GM23338 (cell line): ENCODE measurements around the gene APOA1. TPM values are rescaled to one million over a fixed set of nuclear protein-coding genes. Genes with fewer than 3 reads are reported as not detected.

Experiments used
- ATAC-seq: fragments of 200-7000 bp; cut with Tn5 transposase; 3 replicates; pipeline ENCODE4 v1.9.1; 2020
- DNase-seq: peaks from one replicate; pipeline ENCODE4 v3.0.0-alpha.2; 2015; ENCODE audit warnings: low spot score
- H2AFZ ChIP-seq: fragments of 200-600 bp; sonication (generic); 2 replicates; pipeline ENCODE4 v1.8.0; 2016; ENCODE audit warnings: antibody characterized with exemption, mild to moderate bottlenecking, moderate library complexity
- H3F3A ChIP-seq: fragments of 200-600 bp; sonication (generic); replicated peaks from 2 replicates; pipeline ENCODE4 v1.8.0; 2017; ENCODE audit warnings: antibody characterized with exemption, mixed run types, low read depth
- H3K27ac ChIP-seq: fragments of 200-600 bp; sonication (generic); 2 replicates; pipeline ENCODE4 v1.6.1; 2016; ENCODE audit warnings: low read depth
- H3K27me3 ChIP-seq: fragments of 200-600 bp; sonication (generic); 2 replicates; pipeline ENCODE4 v1.8.0; 2016; ENCODE audit warnings: mild to moderate bottlenecking, mixed run types, moderate library complexity; ENCODE audit not compliant: insufficient read depth
- H3K36me3 ChIP-seq: fragments of 200-600 bp; sonication (generic); 2 replicates; pipeline ENCODE4 v1.8.0; 2016; ENCODE audit warnings: mild to moderate bottlenecking; ENCODE audit not compliant: insufficient read depth
- H3K4me1 ChIP-seq: fragments of 200-600 bp; sonication (generic); 2 replicates; pipeline ENCODE4 v1.8.0; 2016; ENCODE audit warnings: mild to moderate bottlenecking, moderate library complexity; ENCODE audit not compliant: insufficient read depth
- H3K4me2 ChIP-seq: fragments of 200-600 bp; sonication (generic); 2 replicates; pipeline ENCODE4 v1.7.1; 2017; ENCODE audit warnings: mixed run types
- H3K4me3 ChIP-seq: fragments of 200-600 bp; sonication (generic); 2 replicates; pipeline ENCODE4 v1.6.1; 2016; ENCODE audit warnings: mixed run types
- H3K79me2 ChIP-seq: fragments of 200-600 bp; sonication (generic); replicated peaks from 2 replicates; pipeline ENCODE4 v1.8.0; 2017; ENCODE audit warnings: mild to moderate bottlenecking; ENCODE audit not compliant: insufficient read depth
- H3K9me2 ChIP-seq: fragments of 200-600 bp; sonication (generic); 2 replicates; pipeline ENCODE4 v1.8.0; 2017; ENCODE audit not compliant: insufficient read depth
- H4K20me1 ChIP-seq: fragments of 200-600 bp; sonication (generic); replicated peaks from 2 replicates; pipeline ENCODE4 v1.8.0; 2017; ENCODE audit warnings: mild to moderate bottlenecking; ENCODE audit not compliant: insufficient read depth
- H3K27ac Mint-ChIP-seq: 2 replicates; pipeline ENCODE4 v1.8.0; 2020; ENCODE audit warnings: inconsistent platforms, mild to moderate bottlenecking, moderate library complexity, mixed read lengths
- H3K27me3 Mint-ChIP-seq: 3 replicates; pipeline ENCODE4 v1.8.0; 2022; ENCODE audit warnings: low read depth, mild to moderate bottlenecking, moderate library complexity, mixed read lengths, inconsistent platforms; ENCODE audit not compliant: insufficient read depth, poor library complexity
- H3K36me3 Mint-ChIP-seq: 3 replicates; pipeline ENCODE4 v1.8.0; 2021; ENCODE audit warnings: low read depth, mild to moderate bottlenecking, inconsistent platforms, moderate library complexity, mixed read lengths
- H3K4me1 Mint-ChIP-seq: 3 replicates; pipeline ENCODE4 v1.8.0; 2020; ENCODE audit warnings: mild to moderate bottlenecking, inconsistent platforms, mixed read lengths
- H3K4me3 Mint-ChIP-seq: 3 replicates; pipeline ENCODE4 v1.8.0; 2021; ENCODE audit warnings: moderate library complexity, mild to moderate bottlenecking, inconsistent platforms, mixed read lengths
- H3K9me3 Mint-ChIP-seq: 3 replicates; pipeline ENCODE4 v1.8.0; 2020; ENCODE audit warnings: moderate library complexity, mild to moderate bottlenecking, inconsistent platforms, mixed read lengths
- CREB1 ChIP-seq: fragments of 250-450 bp; sonication (Bioruptor Pico); IDR thresholded peaks from 2 replicates; pipeline ENCODE4 v1.5.0; 2020; ENCODE audit warnings: low read depth, mild to moderate bottlenecking, moderate library complexity
- ETS1 ChIP-seq: IDR thresholded peaks from 2 replicates; pipeline ENCODE4 v1.6.1; 2016; ENCODE audit warnings: antibody characterized with exemption
- EZH2 ChIP-seq: fragments of 200-600 bp; sonication (generic); IDR thresholded peaks from one replicate; pipeline ENCODE4 v1.8.0; 2017; ENCODE audit warnings: antibody characterized with exemption, mild to moderate bottlenecking, low read depth; ENCODE audit not compliant: unreplicated experiment
- EZH2phosphoT487 ChIP-seq: fragments of 200-600 bp; sonication (generic); IDR thresholded peaks from one replicate; pipeline ENCODE4 v1.8.1; 2018; ENCODE audit warnings: antibody characterized with exemption; ENCODE audit not compliant: unreplicated experiment
- JUNB ChIP-seq: IDR thresholded peaks from one replicate; pipeline ENCODE4 v1.6.1; 2016; ENCODE audit warnings: antibody characterized with exemption; ENCODE audit not compliant: unreplicated experiment
- NANOG ChIP-seq: IDR thresholded peaks from 2 replicates; pipeline ENCODE4 v1.6.1; 2016; ENCODE audit warnings: antibody characterized with exemption, borderline replicate concordance
- POLR2AphosphoS5 ChIP-seq: IDR thresholded peaks from 2 replicates; pipeline ENCODE4 v1.6.1; 2016; ENCODE audit warnings: antibody characterized with exemption, low read depth
- STAT1 ChIP-seq: IDR thresholded peaks from one replicate; pipeline ENCODE4 v1.6.1; 2016; ENCODE audit warnings: antibody characterized with exemption; ENCODE audit not compliant: unreplicated experiment
- ZNF114 ChIP-seq: fragments of 250-450 bp; sonication (Bioruptor Pico); IDR thresholded peaks from 2 replicates; pipeline ENCODE4 v1.5.0; 2020; ENCODE audit warnings: mild to moderate bottlenecking, moderate library complexity
- ZNF331 ChIP-seq: fragments of 250-450 bp; sonication (Bioruptor Pico); IDR thresholded peaks from 2 replicates; pipeline ENCODE4 v1.5.0; 2020; ENCODE audit warnings: low read depth, mild to moderate bottlenecking, moderate library complexity
- polyA plus RNA-seq: library from polyadenylated mRNA; unstranded; fragments of >200 nt; fragmentation: Nextera tagmentation; extraction: Ambion mirVana; gene quantifications from 2 replicates; pipeline ENCODE4 v1.2.1, GENCODE V29; 2016
- total RNA-seq: library from RNA; depleted of rRNA; stranded (reverse); fragments of >200 nt; shearing (Covaris generic); gene quantifications from 2 replicates; pipeline ENCODE4 v1.2.3, GENCODE V29; 2014
- TF ChIP-seq, protein P1 (sequence below): IDR thresholded peaks from one replicate; pipeline ENCODE4 v1.6.1; 2018; ENCODE audit warnings: antibody characterized with exemption; ENCODE audit not compliant: unreplicated experiment
- TF ChIP-seq, protein P2 (sequence below), 2 experiments: fragments of 200-600 bp in 1 of 2; sonication (generic) in 1 of 2; conservative IDR thresholded peaks; 2 replicates each; pipeline versions ENCODE4 v1.5.1 to v1.6.1; 2016 to 2017; ENCODE audit warnings: antibody characterized with exemption in 2 of 2, low read depth in 2 of 2, mild to moderate bottlenecking in 2 of 2, moderate library complexity in 1 of 2

Gene APOA1
- total and polyA plus RNA-seq, 2 experiments from 2014 or later: 0.60 TPM; not detected in 1

DNA sequence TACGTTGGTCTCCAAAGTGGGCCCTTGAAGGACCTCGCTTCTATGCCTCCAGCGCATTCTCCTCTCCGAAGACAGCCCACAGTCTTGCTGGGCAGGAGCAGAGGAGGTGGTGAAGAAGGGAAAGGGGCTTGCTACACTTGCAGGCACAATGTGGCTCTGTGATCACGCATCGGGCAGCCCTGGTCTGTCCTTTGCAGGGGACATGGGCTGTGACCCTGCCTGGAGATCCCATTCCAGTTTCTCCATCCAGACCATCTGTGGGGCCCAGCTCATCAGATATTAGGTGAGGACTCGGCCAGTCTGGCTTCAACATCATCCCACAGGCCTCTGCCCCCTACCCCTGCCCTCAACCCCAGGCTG is 810 bp downstream of the APOA1 start (continued):
- TF ChIP-seq, protein P1, sequence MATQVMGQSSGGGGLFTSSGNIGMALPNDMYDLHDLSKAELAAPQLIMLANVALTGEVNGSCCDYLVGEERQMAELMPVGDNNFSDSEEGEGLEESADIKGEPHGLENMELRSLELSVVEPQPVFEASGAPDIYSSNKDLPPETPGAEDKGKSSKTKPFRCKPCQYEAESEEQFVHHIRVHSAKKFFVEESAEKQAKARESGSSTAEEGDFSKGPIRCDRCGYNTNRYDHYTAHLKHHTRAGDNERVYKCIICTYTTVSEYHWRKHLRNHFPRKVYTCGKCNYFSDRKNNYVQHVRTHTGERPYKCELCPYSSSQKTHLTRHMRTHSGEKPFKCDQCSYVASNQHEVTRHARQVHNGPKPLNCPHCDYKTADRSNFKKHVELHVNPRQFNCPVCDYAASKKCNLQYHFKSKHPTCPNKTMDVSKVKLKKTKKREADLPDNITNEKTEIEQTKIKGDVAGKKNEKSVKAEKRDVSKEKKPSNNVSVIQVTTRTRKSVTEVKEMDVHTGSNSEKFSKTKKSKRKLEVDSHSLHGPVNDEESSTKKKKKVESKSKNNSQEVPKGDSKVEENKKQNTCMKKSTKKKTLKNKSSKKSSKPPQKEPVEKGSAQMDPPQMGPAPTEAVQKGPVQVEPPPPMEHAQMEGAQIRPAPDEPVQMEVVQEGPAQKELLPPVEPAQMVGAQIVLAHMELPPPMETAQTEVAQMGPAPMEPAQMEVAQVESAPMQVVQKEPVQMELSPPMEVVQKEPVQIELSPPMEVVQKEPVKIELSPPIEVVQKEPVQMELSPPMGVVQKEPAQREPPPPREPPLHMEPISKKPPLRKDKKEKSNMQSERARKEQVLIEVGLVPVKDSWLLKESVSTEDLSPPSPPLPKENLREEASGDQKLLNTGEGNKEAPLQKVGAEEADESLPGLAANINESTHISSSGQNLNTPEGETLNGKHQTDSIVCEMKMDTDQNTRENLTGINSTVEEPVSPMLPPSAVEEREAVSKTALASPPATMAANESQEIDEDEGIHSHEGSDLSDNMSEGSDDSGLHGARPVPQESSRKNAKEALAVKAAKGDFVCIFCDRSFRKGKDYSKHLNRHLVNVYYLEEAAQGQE: no peak
- TF ChIP-seq EZH2 (no peak), STAT1 (no peak), JUNB (no peak), POLR2AphosphoS5 (no peak), ZNF114 (CRISPR knock-in tag) (no peak), NANOG (no peak)
- TF ChIP-seq, protein P2, sequence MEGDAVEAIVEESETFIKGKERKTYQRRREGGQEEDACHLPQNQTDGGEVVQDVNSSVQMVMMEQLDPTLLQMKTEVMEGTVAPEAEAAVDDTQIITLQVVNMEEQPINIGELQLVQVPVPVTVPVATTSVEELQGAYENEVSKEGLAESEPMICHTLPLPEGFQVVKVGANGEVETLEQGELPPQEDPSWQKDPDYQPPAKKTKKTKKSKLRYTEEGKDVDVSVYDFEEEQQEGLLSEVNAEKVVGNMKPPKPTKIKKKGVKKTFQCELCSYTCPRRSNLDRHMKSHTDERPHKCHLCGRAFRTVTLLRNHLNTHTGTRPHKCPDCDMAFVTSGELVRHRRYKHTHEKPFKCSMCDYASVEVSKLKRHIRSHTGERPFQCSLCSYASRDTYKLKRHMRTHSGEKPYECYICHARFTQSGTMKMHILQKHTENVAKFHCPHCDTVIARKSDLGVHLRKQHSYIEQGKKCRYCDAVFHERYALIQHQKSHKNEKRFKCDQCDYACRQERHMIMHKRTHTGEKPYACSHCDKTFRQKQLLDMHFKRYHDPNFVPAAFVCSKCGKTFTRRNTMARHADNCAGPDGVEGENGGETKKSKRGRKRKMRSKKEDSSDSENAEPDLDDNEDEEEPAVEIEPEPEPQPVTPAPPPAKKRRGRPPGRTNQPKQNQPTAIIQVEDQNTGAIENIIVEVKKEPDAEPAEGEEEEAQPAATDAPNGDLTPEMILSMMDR (conservative IDR thresholded peaks at IDR 0.05; ENCODE audit: low read depth in 2 of 2): no peak

DNA sequence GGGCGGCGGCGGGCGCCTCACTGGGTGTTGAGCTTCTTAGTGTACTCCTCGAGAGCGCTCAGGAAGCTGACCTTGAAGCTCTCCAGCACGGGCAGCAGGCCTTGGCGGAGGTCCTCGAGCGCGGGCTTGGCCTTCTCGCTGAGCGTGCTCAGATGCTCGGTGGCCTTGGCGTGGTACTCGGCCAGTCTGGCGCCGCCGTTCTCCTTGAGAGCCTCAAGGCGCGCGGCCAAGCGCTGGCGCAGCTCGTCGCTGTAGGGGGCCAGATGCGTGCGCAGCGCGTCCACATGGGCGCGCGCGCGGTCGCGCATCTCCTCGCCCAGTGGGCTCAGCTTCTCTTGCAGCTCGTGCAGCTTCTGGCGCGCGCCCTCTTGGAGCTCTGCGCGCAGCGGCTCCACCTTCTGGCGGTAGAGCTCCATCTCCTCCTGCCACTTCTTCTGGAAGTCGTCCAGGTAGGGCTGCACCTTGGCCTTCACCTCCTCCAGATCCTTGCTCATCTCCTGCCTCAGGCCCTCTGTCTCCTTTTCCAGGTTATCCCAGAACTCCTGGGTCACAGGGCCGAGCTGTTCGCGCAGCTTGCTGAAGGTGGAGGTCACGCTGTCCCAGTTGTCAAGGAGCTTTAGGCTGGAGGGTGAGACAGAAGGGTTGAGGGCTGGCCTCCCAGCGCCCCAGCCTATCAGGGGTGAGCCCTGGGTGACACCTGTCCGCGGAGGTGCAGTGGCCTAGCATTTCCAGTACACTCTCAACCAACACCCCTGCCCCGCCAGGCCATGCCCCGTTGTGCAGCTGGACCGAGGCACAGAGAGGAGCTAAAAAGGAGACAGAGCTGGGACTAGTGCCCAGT is 1.4 kb downstream of the APOA1 start:
- Mint-ChIP-seq H3K27ac (no peak overlapping the region), H3K4me1 (peaks cover 35% of the 10 kb centered on the region), H3K9me3 (no peaks in the 10 kb centered on the region), H3K4me3 (peak overlapping the region; percentile 69), H3K27me3 (peaks cover 19% of the 10 kb centered on the region), H3K36me3 (no peaks in the 10 kb centered on the region)
- H3K9me2 ChIP-seq: no peaks in the 10 kb centered on the region
- peak overlapping the region; percentile 65 for H3K4me3 ChIP-seq
- peaks cover 6% of the 10 kb centered on the region; the same call in 1 of the 2 replicates for H3K4me1 ChIP-seq
- ATAC-seq: peak; percentile 78
- H3F3A ChIP-seq: 0 out of 2 replicates have a peak, but pooled peaks cover 3% of the 10 kb centered on the region
- peak overlapping the region; percentile 92 for H3K4me2 ChIP-seq
- DNase-seq: peak; percentile 95
- no peaks in the 10 kb centered on the region for H3K27me3 ChIP-seq
- no peaks in the 10 kb centered on the region for H3K79me2 ChIP-seq
- no peaks in the 10 kb centered on the region for H4K20me1 ChIP-seq
- no peaks in the 10 kb centered on the region for H3K36me3 ChIP-seq
- peak overlapping the region; percentile 100 for H2AFZ ChIP-seq
- H3K27ac ChIP-seq: no peak overlapping the region
- TF ChIP-seq NANOG (no peak), JUNB (no peak), EZH2phosphoT487 (no peak), ZNF114 (CRISPR knock-in tag) (peak; percentile 62; the same call in 1 of the 2 replicates), CREB1 (no peak), STAT1 (no peak), ZNF331 (CRISPR knock-in tag) (no peak), EZH2 (no peak), POLR2AphosphoS5 (peak; percentile 75), ETS1 (0 out of 2 replicates have a peak, but pooled peaks have one; percentile 10)
- TF ChIP-seq, protein P2 (conservative IDR thresholded peaks at IDR 0.05; ENCODE audit: low read depth in 2 of 2): peak; percentile 57 to 83
- TF ChIP-seq, protein P1: no peak
